K562 (cell line): ENCODE measurements around the gene FIS1. TPM values are rescaled to one million over a fixed set of nuclear protein-coding genes. Genes with fewer than 3 reads are reported as not detected.
A peak's percentile ranks its signal among the peaks of the same experiment; 100 is the strongest.

Source experiments
- CBFA2T3 ChIP-seq: fragments of 450-650 bp; IDR thresholded peaks from 2 replicates; pipeline ENCODE4 v1.6.1; 2017
- DEAF1 ChIP-seq: fragments of 450-650 bp; formaldehyde crosslinking; IDR thresholded peaks from 2 replicates; pipeline ENCODE4 v1.4.0; 2020; ENCODE audit warnings: mild to moderate bottlenecking, moderate library complexity
- EGR1 ChIP-seq: fragments of 450-650 bp; conservative IDR thresholded peaks from 2 replicates; pipeline ENCODE4 v1.6.1; 2017; ENCODE audit warnings: mild to moderate bottlenecking
- ETV6 ChIP-seq, 3 experiments: fragments of 150-350 bp in 1 of 3; sonication (generic) in 1 of 3; formaldehyde crosslinking in 1 of 3; IDR thresholded peaks; 2 replicates each; pipeline versions ENCODE4 v1.6.1 to v1.8.0; 2014 to 2022; ENCODE audit warnings: borderline replicate concordance in 2 of 3, low read depth in 2 of 3, antibody characterized with exemption in 1 of 3, low read length in 1 of 3, mild to moderate bottlenecking in 1 of 3, missing genetic modification reagents in 1 of 3
- HNRNPUL1 ChIP-seq: fragments of 200-400 bp; formaldehyde crosslinking; IDR thresholded peaks from 2 replicates; pipeline ENCODE4 v1.6.1; 2017; ENCODE audit warnings: low read length
- LCOR ChIP-seq: sonication (generic); formaldehyde crosslinking; IDR thresholded peaks from 2 replicates; pipeline ENCODE4 v1.8.0; 2022; ENCODE audit warnings: mild to moderate bottlenecking, missing genetic modification reagents
- MAZ ChIP-seq, 2 experiments: fragments of 450-650 bp in 1 of 2; sonication (generic) in 1 of 2; formaldehyde crosslinking; IDR thresholded peaks in 1 of 2; conservative IDR thresholded peaks in 1 of 2; 2 replicates each; pipeline versions ENCODE4 v1.4.0 to v1.5.0; 2020; ENCODE audit warnings: mild to moderate bottlenecking in 1 of 2, missing genetic modification reagents in 1 of 2
- MEIS2 ChIP-seq: fragments of 450-650 bp; IDR thresholded peaks from 2 replicates; pipeline ENCODE4 v1.6.1; 2014; ENCODE audit warnings: mild to moderate bottlenecking; ENCODE audit not compliant: partially characterized antibody
- MYC ChIP-seq, 2 experiments: fragments of 250-450 bp in 1 of 2; sonication (Bioruptor Pico) in 1 of 2; IDR thresholded peaks; 2 replicates each; pipeline versions ENCODE4 v1.5.1 to v1.6.1; 2012 to 2021; ENCODE audit warnings: low read depth in 2 of 2, borderline replicate concordance in 1 of 2, improper control_type of control experiment in 1 of 2, low read length in 1 of 2, mild to moderate bottlenecking in 1 of 2, moderate library complexity in 1 of 2
- TAL1 ChIP-seq: fragments of 450-650 bp; IDR thresholded peaks from 2 replicates; pipeline ENCODE4 v1.6.1; 2016; ENCODE audit warnings: mild to moderate bottlenecking
- TCF3 ChIP-seq: sonication (generic); formaldehyde crosslinking; IDR thresholded peaks from 2 replicates; pipeline ENCODE4 v1.4.0; 2020; ENCODE audit warnings: mild to moderate bottlenecking, missing genetic modification reagents
- TEAD1 ChIP-seq, 2 experiments: fragments of 450-650 bp in 1 of 2; sonication (generic) in 1 of 2; formaldehyde crosslinking; IDR thresholded peaks; 2 replicates each; pipeline versions ENCODE4 v1.4.0 to v1.8.0; 2020 to 2022; ENCODE audit warnings: mild to moderate bottlenecking in 2 of 2, missing genetic modification reagents in 1 of 2
- TEAD2 ChIP-seq: fragments of 450-650 bp; IDR thresholded peaks from 2 replicates; pipeline ENCODE4 v1.6.1; 2016; ENCODE audit warnings: missing genetic modification characterization, control low read depth, missing compliant biosample characterization
- VEZF1 ChIP-seq: fragments of 200-800 bp; sonication (Bioruptor generic); IDR thresholded peaks from 2 replicates; pipeline ENCODE4 v1.6.1; 2017; ENCODE audit warnings: missing genetic modification characterization, missing compliant biosample characterization
- ZBTB17 ChIP-seq: fragments of 450-650 bp; formaldehyde crosslinking; IDR thresholded peaks from 2 replicates; pipeline ENCODE4 v1.4.0; 2020; ENCODE audit warnings: mild to moderate bottlenecking
- ZBTB33 ChIP-seq: sonication (generic); formaldehyde crosslinking; IDR thresholded peaks from 2 replicates; pipeline ENCODE4 v1.8.1; 2023; ENCODE audit warnings: mild to moderate bottlenecking, missing genetic modification reagents
- ZBTB5 ChIP-seq: fragments of 450-650 bp; IDR thresholded peaks from 2 replicates; pipeline ENCODE4 v1.6.1; 2017; ENCODE audit warnings: antibody characterized with exemption
- polyA plus RNA-seq, 8 experiments: library from polyadenylated mRNA; depleted of rRNA in 4 of 8; stranded (reverse) in 5 of 8; unstranded in 3 of 8; fragments of >200 nt; fragmentation: Nextera tagmentation in 2 of 8; fragmentation: Illumina TruSeq in 1 of 8; extraction: Ambion mirVana in 2 of 8; extraction: Trizol in 1 of 8; gene quantifications; 2 replicates each; pipeline versions ENCODE4 v1.2.1 to v1.2.3, GENCODE V29; 2011 to 2014; ENCODE audit warnings: inconsistent platforms in 1 of 8, missing spikeins in 1 of 8
- total RNA-seq, 7 experiments: library from RNA; depleted of rRNA in 6 of 7; stranded (reverse); fragments of >200 nt in 6 of 7; fragmentation: Illumina TruSeq in 2 of 7; extraction: Trizol in 2 of 7; gene quantifications; 2 replicates each; pipeline versions ENCODE4 v1.2.1 to v1.2.3, GENCODE V29; 2011 to 2021; ENCODE audit warnings: low replicate concordance in 1 of 7

FIS1 gene
- total and polyA plus RNA-seq, 9 of the 15 experiments (the other 6 are each of a cell fraction or from before 2014, with no cell fraction given), result 86.0 to 257 (median 144) TPM

- 0 out of 2 replicates have a peak, but pooled peaks have one; percentile 18 for TF ChIP-seq LCOR (CRISPR knock-in tag)
- TF ChIP-seq ETV6 (IDR thresholded peaks at IDR 0.05; ENCODE audit: borderline replicate concordance in 1 of 2, low read depth in 2 of 2, low read length in 1 of 2), result no peak
- no peak for TF ChIP-seq ETV6 (CRISPR knock-in tag; IDR thresholded peaks at IDR 0.05; ENCODE audit: borderline replicate concordance)
- TF ChIP-seq CBFA2T3, result peak; percentile 62
- TF ChIP-seq DEAF1 (CRISPR knock-in tag), result peak; percentile 59
- peak; percentile 28 for TF ChIP-seq MEIS2
- TF ChIP-seq ZBTB5, result no peak
- no peak for TF ChIP-seq HNRNPUL1
- peak; percentile 26; the same call in 1 of the 2 replicates for TF ChIP-seq TCF3 (CRISPR knock-in tag)
- peak; percentile 42; the same call in 1 of the 2 replicates for TF ChIP-seq TAL1
- peak in 1 of 2 experiments; percentile 78; a peak in 2 of 4 replicates for TF ChIP-seq MAZ (CRISPR knock-in tag; conservative IDR thresholded peaks at IDR 0.05 in 1 of 2, IDR thresholded peaks at IDR 0.05 in 1 of 2)
- no peak for TF ChIP-seq MYC (IDR thresholded peaks at IDR 0.05; ENCODE audit: low read depth, low read length)
- no peak for TF ChIP-seq MYC (CRISPR knock-in tag; IDR thresholded peaks at IDR 0.05; ENCODE audit: borderline replicate concordance, low read depth)
- peak; percentile 38; the same call in 1 of the 2 replicates for TF ChIP-seq ZBTB17 (CRISPR knock-in tag)
- TF ChIP-seq TEAD1 (CRISPR knock-in tag; IDR thresholded peaks at IDR 0.05), result peak in 1 of 2 experiments; percentile 68; a peak in 1 of 4 replicates
- peak; percentile 17; the same call in 1 of the 2 replicates for TF ChIP-seq EGR1
- TF ChIP-seq TEAD2, result 0 out of 2 replicates have a peak, but pooled peaks have one; percentile 27
- TF ChIP-seq VEZF1 (CRISPR knock-in tag), result no peak
- TF ChIP-seq ZBTB33, result peak; percentile 59; the same call in 1 of the 2 replicates
Observed at GRCh38 chr7:101243646-101244374, 1.1 kb downstream of the FIS1 start (continued).
